GM10847 (cell line): ENCODE results near the gene ABHD18.

ENCODE experiments used
- POLR2A ChIP-seq: IDR thresholded peaks from 2 replicates; pipeline ENCODE4 v1.6.1; 2011; ENCODE audit not compliant: insufficient read length; ENCODE audit errors: extremely low read depth

The ABHD18 gene

DNA sequence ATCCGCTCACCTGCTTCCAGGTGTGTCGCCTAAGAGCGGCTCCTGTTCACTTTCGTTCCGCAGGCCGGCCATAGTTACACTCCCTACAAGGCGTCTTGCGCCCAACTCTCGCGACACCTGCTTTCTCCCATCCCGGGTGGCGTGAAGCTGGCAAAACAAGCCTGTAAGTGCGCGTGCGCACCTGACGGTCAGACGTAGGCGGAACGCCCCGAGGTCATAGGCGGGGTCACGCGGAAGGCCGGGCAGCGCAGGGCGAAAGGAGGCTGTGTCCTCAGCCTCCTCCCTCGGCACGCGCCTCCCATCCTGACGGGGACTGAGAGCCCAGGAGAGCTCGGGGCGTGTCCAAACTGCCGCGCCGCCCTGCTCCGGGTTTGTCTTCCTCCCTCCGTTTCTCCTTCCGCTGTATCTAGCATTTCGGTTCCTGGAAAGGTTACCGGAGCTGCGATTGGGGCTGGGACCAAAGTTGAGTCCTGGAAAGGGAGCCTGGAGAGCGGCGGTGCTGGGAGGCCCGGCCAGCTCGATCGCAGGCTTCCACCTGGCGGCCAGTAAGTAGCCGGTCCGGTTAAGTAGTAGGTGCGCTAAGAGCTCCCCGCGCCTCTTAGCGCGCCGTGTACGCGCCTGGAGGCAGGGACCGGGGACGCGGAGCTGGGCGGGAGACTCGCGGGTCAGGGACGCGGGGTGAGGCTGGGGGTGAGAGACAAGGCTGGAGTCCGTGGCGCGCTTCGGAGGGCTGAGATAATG lies at the start of gene ABHD18, which contains the start of gene MFSD8:
TSS of gene ABHD18 (plus strand) at position 345 of the 741 bp plus-strand sequence. CDS start 17,550 bp downstream, outside the sequence.
TSS of gene MFSD8 (minus strand) at position 112 of the 741 bp plus-strand sequence. CDS start at position 72, 40 bp downstream.
- peak; percentile 56 for TF ChIP-seq POLR2A

DNA sequence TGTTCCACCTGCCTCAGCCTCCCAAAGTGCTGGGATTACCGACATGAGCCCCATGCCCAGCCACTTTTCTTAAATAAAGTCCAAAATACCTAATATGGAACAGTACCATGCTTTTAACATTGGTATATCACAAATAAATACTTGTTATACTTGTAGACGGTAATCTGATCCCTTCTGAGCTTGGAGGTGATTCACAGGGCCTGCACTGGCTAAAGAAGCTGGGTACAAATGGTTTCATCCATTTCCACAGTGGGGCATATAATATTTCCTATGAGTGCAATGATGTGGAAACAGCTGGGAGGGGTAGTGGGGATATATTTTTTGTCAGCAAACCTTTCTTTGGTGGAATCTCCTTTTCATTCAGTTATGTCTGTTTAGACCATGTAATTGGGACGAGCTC lies 48.7 kb upstream of the ABHD18 start:
- no peak for TF ChIP-seq POLR2A

DNA sequence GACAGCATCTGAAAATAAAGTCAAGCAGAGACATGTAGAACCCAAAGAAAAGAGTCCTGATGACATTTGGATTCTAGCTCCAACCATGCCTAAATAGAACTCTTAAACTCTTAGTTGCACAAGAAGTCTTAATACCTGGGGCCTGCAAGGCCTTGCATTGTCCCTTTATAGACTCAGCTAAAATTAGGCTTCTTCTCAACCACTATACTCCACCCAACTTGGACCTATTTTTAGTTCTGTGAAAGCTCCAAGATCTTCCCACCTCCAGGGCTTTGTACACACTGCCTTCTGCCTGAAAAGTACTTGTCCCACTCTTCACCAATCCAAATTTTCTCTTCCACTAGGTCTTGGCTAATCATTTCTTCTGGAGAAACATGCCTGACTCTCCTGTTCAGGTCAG lies 48.1 kb upstream of the ABHD18 start:
- TF ChIP-seq POLR2A = no peak

- TF ChIP-seq POLR2A = no peak
Observed at GRCh38 chr4:127920521-127920920, 44.7 kb upstream of the ABHD18 start.

GRCh38 chr4:127922226-127922625 lies 43.0 kb upstream of the ABHD18 start:
- TF ChIP-seq POLR2A = no peak

- TF ChIP-seq POLR2A = no peak
Observed at GRCh38 chr4:127930175-127930574, 35.0 kb upstream of the ABHD18 start.

DNA sequence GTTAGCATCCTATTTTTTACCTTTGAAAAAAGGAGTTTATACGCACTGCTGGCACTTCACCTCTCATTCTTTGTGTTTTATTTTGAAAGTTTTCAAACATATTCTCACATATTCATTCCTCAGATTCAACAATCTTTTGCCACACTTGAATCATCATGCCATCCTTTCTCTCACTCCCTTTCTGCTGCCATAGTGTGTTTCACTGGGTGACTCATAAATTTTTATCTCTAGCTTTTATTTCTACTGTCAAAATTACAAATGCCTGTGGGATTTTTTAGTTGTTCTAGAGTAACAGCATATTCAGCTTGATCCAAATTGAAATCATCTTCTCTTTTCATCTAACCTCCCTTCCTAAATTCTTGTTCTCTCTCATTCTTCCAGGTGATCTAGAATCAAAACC lies 28.2 kb upstream of the ABHD18 start:
- no peak for TF ChIP-seq POLR2A

GRCh38 chr4:127957105-127957504 lies 8.1 kb upstream of the ABHD18 start:
- no peak for TF ChIP-seq POLR2A

- no peak for TF ChIP-seq POLR2A
Observed at GRCh38 chr4:127959794-127960193, 5.4 kb upstream of the ABHD18 start.

DNA sequence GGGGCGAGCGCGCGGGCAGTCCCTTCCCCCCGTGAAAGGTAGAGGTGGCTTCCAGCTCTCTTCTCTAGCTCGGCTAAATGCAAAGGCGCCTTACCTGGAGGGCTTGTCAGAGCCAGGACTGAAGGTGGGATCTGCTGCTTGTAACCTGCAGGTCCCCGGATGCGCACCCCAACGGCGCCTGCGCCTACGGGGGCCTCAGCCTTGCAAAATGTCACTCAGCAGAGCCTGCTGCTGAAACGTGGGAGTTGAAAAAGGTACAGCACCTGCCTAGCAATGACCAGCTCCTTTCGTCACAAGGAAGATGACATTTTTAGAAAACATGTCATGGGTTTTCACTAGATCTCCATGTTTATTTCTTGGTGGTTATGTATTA lies 583 bp downstream of the ABHD18 start:
- TF ChIP-seq POLR2A = no peak

- no peak for TF ChIP-seq POLR2A
Observed at GRCh38 chr4:127967141-127967775, 2.1 kb downstream of the ABHD18 start.

- no peak for TF ChIP-seq POLR2A
Observed at GRCh38 chr4:127968586-127968985, 3.4 kb downstream of the ABHD18 start.

DNA sequence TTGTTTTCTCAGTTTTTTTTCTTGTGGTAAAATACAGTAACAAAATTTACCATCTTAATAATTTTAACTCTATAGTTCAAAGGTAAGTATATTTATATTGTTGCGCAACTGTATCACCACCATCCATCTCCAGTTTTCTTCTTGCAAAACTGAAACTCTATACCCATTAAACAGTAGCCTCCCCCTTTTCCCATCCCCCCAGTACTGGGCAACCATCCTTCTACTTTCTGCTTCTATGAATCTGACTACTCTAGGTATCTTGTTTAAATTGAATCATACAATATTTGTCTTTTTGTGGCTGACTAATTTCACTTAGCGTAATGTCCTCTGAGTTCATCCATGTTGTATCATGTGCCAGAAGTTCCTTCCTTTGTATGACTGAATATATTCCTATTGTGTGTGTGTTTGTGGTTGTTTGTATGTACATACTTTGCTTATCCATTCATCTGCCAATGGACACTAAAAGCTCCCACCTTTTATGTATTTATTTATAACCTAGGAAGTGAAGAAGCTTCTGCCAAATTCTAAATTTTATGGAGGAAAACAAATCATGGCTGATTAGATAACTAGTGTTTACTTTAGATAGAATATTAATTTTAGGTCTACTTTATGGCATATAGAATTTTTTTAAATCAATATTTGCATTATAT lies 10.0 kb downstream of the ABHD18 start:
- TF ChIP-seq POLR2A = no peak

GRCh38 chr4:127978930-127979329 lies 13.7 kb downstream of the ABHD18 start:
- no peak for TF ChIP-seq POLR2A

- no peak for TF ChIP-seq POLR2A
Observed at GRCh38 chr4:127982445-127982844, 17.2 kb downstream of the ABHD18 start.

DNA sequence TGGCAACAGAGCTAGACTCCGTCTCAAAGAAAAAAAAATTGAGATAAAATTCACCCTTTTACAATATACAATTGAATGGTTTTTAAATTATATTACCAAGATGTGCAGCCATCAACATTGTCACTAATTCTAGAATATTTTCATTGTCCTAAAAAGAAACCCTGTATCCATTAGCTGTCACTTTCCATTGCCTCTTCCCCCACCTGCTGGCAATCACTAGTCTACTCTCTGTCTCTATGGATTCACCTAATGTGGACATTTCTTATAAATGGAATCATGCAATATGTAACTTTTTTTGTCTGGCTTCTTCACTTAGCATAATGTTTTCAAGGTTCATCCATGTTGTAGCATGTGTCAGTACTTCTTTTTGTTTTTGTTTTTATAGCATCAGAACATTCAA lies 20.8 kb downstream of the ABHD18 start:
- TF ChIP-seq POLR2A = no peak
